ENCODE data around the gene SOCS7. TPM values are rescaled to one million over a fixed set of nuclear protein-coding genes. Genes with fewer than 3 reads are reported as not detected.

The SOCS7 gene
- total RNA-seq, 2 donors from 2014 or later: 14.6 to 61.9 TPM

DNA sequence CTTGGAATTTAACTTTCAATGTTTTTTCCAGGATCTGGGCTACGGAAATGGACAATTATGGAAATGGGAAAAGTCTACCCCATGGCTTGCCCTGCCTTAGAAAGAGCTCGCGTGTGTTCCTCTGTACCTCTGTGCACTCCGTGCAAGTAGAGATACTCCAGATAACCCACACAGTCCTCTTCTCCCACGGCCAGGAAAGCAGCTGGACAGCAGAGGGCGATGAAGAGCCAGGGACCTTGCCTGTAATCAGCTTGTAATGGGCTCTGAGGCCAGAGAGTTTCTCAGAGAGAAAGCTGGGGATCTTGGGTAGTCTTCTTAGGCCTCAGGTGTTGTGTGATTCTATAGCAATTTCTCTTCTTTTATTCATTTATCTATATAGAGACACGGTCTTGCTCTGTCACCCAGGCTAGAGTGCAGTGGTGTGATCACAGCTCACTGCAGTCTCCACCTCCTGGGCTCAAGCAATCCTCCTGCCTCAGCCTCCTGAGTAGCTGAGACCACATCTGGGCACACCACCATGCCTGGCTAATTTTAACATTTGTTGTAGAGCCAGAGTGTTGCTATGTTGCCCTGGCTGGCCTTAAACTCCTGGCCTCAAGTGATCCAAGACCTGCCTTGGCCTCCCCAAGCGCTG lies 2.4 kb upstream of the SOCS7 start:
- TF ChIP-seq POLR2AphosphoS5 (IDR thresholded peaks at IDR 0.05) (peak; percentile 70), POLR2A (IDR thresholded peaks at IDR 0.05) (no peak)
- TF ChIP-seq, protein P1, sequence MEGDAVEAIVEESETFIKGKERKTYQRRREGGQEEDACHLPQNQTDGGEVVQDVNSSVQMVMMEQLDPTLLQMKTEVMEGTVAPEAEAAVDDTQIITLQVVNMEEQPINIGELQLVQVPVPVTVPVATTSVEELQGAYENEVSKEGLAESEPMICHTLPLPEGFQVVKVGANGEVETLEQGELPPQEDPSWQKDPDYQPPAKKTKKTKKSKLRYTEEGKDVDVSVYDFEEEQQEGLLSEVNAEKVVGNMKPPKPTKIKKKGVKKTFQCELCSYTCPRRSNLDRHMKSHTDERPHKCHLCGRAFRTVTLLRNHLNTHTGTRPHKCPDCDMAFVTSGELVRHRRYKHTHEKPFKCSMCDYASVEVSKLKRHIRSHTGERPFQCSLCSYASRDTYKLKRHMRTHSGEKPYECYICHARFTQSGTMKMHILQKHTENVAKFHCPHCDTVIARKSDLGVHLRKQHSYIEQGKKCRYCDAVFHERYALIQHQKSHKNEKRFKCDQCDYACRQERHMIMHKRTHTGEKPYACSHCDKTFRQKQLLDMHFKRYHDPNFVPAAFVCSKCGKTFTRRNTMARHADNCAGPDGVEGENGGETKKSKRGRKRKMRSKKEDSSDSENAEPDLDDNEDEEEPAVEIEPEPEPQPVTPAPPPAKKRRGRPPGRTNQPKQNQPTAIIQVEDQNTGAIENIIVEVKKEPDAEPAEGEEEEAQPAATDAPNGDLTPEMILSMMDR (IDR thresholded peaks at IDR 0.05): peak; percentile 69 to 93 (median 90)

DNA sequence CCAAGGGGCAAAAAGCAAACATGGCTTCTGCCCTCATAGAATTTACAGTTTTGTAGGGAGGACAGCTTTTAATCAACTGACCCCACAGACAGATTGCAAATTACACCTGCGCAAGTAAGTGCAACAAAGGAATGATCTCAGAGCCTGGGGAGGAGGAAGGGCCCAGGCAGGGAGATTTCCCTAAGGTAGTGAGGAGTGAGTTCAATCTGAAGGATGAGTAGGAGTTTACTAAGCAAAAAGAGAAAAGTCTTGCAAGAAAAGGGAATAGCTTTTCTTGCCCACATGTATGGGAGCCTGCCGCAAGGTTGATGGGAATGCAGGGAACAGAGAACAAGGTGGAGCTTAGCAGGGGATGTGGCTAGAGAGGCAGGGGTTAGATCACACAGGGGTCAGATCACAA lies 1.6 kb upstream of the SOCS7 start:
- no peaks in the 10 kb centered on the region for H3K9me3 ChIP-seq
- DNase-seq (ENCODE audit: low spot score): no peak
- H3K27ac ChIP-seq: no peak overlapping the region
- TF ChIP-seq POLR2A (IDR thresholded peaks at IDR 0.05) (no peak), POLR2AphosphoS5 (IDR thresholded peaks at IDR 0.05) (no peak)
- TF ChIP-seq, protein P1 (IDR thresholded peaks at IDR 0.05): no peak
- H3K36me3 ChIP-seq: no peaks in the 10 kb centered on the region
- WGBS: 98% methylated on average over 2 of the region's 2 CpGs
- intact Hi-C loops (cut with DNase I): loop anchor here (10.0 kb wide), 1 partner anchor 135 kb away; no protein-coding TSS in a partner anchor
- no peak overlapping the region for H3K4me3 ChIP-seq
- H3K27me3 ChIP-seq (replicated peaks; ENCODE audit: insufficient read depth): no peaks in the 10 kb centered on the region
- H3K4me1 ChIP-seq (replicated peaks): peaks cover 11% of the 10 kb centered on the region

More for the DNA sequence above, 2.4 kb upstream of the SOCS7 start:
- DNase-seq (ENCODE audit: low spot score): peak; percentile 84
- H3K9me3 ChIP-seq: no peaks in the 10 kb centered on the region
- H3K36me3 ChIP-seq: no peaks in the 10 kb centered on the region
- WGBS: 15% methylated on average over 8 of the region's 8 CpGs
- intact Hi-C loops (cut with DNase I): loop anchor here (1.0 kb wide), 1 partner anchor 65 kb away; no protein-coding TSS in a partner anchor
- H3K27me3 ChIP-seq (replicated peaks; ENCODE audit: insufficient read depth): no peaks in the 10 kb centered on the region
- no peak overlapping the region for H3K4me3 ChIP-seq
- no peak overlapping the region for H3K27ac ChIP-seq
- H3K4me1 ChIP-seq (replicated peaks): peaks cover 11% of the 10 kb centered on the region

GRCh38 chr17:38352245-38353085 lies 821 bp downstream of the SOCS7 start:
- Histone ChIP-seq H3K27me3 (replicated peaks; ENCODE audit: insufficient read depth) (no peaks in the 10 kb centered on the region), H3K36me3 (no peaks in the 10 kb centered on the region), H3K9me3 (no peaks in the 10 kb centered on the region), H3K4me3 (peak overlapping the region; percentile 86 to 96), H3K27ac (peak overlapping the region; percentile 75 to 89), H3K4me1 (replicated peaks) (peaks cover 11% of the 10 kb centered on the region)
- WGBS: under 1% methylated on average over 30 of the region's 72 CpGs
- intact Hi-C loops (cut with DNase I): loop anchor here (10.0 kb wide), 1 partner anchor 132 kb away; no protein-coding TSS in a partner anchor
- no peak for DNase-seq (ENCODE audit: low spot score)
- TF ChIP-seq POLR2A (IDR thresholded peaks at IDR 0.05) (no peak), POLR2AphosphoS5 (IDR thresholded peaks at IDR 0.05) (no peak)
- TF ChIP-seq, protein P1 (IDR thresholded peaks at IDR 0.05): no peak

GRCh38 chr17:38353086-38353604 lies 1.5 kb downstream of the SOCS7 start:
- H3K9me3 ChIP-seq: no peaks in the 10 kb centered on the region
- H3K27me3 ChIP-seq (replicated peaks; ENCODE audit: insufficient read depth): no peaks in the 10 kb centered on the region
- no peak for DNase-seq (ENCODE audit: low spot score)
- TF ChIP-seq POLR2AphosphoS5 (IDR thresholded peaks at IDR 0.05): no peak
- TF ChIP-seq, protein P1 (IDR thresholded peaks at IDR 0.05): peak in 1 of 4 experiments; percentile 8
- H3K36me3 ChIP-seq: no peaks in the 10 kb centered on the region
- H3K4me1 ChIP-seq (replicated peaks): peaks cover 11% of the 10 kb centered on the region
- intact Hi-C loops (cut with DNase I): loop anchor here (10.0 kb wide), 1 partner anchor 132 kb away; no protein-coding TSS in a partner anchor
- peak overlapping the region; percentile 75 to 89 for H3K27ac ChIP-seq
- peak overlapping the region; percentile 86 to 96 for H3K4me3 ChIP-seq
- WGBS: 10% methylated on average over 8 of the region's 8 CpGs

Data from prostate gland (tissue), 2 donors.